Stimulated activated naive CD4-positive, alpha-beta T cell (primary cell): Measurements from ENCODE around the gene IL6ST.
"Not testable (repeated sequence)": the region's sequence is repeated elsewhere in the genome, so short reads cannot be mapped to it uniquely, and the experiment has no call there.

ENCODE experiments used
- DNase-seq, 6 experiments: peaks; one replicate each; lab custom pipeline; 2025; lab: John Stamatoyannopoulos, UW

IL6ST gene

GRCh38 chr5:55966284-55966683, 28.5 kb downstream of the IL6ST start:
- DNase-seq = no peak

DNA sequence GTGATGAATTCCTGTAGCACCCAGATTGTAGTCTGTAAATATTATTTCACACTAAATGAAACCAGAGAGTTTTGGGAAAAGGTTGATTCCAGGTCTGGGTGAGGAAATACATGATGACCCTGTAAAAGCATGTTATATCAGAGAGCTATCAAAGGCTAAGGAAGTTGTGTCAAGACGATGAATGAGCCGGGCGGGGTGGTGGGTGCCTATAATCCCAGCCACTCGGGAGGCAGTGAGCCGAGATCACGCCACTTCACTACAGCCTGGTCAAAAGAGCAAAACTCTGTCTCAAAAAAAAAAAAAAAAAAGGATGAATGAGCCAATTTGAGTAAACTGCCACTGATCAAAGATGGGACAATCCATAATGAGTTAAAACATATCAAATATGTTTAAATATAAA, 29.2 kb downstream of the IL6ST start:
- DNase-seq = no peak

- no peak for DNase-seq
These were observed 34.0 kb downstream of the IL6ST start for GRCh38 chr5:55960779-55961178.

DNA sequence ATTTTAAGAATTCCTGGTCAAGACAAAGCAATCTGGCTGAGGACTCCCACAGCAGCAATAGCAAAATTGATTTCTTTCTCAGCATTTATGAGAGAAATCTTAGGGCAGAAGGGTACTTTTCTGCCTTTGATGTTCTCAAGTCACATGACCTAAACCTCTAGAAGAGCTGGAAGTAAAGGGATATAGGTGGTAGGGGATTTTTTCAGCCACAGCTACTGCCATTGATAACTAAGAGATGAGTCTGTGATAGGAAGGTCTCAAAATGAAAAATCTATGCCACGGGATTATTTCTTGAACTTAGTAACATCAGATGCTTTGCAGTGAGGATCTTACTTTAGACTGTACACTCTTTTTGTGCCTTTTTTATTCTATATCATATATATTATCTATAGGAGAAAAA, 35.6 kb downstream of the IL6ST start:
- no peak for DNase-seq

DNA sequence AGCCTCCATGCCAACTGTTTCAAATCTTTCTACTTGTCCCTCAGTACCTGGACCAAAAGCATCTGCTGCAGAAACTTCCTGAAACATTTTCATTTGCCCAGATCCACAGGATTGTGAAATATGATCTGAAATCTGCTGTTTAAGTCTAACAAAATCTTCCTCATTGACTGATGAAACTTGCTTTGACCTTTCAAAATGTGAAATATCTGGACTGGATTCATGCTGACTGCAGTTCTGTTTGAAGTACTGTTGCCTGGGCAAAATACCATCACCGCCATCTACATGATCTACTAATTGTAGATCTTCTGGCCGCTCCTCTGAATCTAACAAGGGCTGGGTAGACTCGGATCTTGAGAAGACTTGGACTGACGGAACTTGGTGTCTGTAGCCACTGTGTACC, 53.6 kb downstream of the IL6ST start:
- not testable (repeated sequence) for DNase-seq

DNA sequence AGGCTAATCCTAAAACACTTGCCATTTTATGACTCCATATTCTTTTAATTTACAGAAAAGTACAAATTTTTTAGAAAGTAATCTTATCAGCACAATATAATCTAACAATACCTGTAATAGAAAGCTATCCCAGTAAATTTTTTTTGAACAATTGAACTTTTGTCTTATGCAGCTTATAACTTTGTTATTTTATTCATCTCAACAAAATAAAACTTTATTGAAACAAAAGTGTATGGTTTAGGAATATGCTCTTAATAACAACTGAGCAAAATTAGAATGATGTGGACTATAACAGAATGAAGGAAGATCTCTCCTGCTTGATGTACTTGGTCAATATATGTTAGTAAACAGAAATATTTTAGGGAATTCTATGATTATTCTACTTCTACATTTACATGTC, 57.2 kb downstream of the IL6ST start:
- DNase-seq = not testable (repeated sequence)

DNA sequence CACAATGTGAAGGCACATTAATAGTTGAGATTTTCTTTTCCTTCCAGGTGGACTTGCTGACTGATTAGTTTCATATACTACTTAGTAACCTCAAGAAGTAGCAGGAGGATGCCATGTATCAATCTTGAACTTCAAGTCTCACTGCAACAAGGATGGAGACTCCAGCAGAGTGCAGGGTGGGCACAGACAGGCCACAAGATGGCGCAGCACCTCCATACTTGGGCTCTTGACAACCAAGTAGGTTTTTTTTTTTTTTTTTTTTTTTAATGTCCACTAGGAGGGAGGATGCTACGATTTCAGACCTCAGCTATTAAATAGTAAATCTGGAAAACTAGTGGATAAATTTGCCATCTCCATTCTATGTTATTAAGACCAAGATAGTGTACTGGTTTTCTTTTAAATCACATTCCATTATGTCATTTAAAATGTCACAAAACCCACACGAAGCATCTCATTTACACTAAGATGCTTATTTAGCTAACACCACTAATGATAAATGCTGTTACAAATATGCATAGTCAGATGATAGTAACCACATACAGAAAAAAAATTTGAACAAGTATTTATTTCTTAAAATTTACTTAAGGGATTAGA, 58.6 kb downstream of the IL6ST start:
- DNase-seq = peak; percentile 35 to 79 (median 66)

GRCh38 chr5:55935371-55935770, 59.4 kb downstream of the IL6ST start:
- no peak for DNase-seq

DNA sequence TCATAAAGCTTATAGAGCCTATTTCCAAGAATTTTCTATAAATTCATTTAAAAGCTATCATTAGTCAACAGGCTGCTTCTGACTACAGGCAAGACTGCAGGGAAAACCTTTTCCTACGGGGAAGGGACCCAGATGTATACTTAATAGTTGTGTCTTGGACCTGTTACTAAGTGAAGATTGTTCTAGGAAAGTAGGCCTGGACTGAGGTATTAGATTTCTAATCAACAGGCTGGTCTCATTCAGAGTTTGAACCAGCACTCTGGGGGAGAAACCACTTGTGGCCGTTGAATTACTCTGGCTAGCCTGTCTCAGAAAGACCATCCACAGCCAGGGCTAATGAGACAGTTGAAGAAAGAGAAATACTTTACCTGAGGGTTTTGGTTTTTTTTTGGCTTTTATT, 60.0 kb downstream of the IL6ST start:
- no peak for DNase-seq

GRCh38 chr5:55934115-55934613, 60.6 kb downstream of the IL6ST start:
- peak in 2 of 6 experiments; percentile 5 to 41 for DNase-seq

DNA sequence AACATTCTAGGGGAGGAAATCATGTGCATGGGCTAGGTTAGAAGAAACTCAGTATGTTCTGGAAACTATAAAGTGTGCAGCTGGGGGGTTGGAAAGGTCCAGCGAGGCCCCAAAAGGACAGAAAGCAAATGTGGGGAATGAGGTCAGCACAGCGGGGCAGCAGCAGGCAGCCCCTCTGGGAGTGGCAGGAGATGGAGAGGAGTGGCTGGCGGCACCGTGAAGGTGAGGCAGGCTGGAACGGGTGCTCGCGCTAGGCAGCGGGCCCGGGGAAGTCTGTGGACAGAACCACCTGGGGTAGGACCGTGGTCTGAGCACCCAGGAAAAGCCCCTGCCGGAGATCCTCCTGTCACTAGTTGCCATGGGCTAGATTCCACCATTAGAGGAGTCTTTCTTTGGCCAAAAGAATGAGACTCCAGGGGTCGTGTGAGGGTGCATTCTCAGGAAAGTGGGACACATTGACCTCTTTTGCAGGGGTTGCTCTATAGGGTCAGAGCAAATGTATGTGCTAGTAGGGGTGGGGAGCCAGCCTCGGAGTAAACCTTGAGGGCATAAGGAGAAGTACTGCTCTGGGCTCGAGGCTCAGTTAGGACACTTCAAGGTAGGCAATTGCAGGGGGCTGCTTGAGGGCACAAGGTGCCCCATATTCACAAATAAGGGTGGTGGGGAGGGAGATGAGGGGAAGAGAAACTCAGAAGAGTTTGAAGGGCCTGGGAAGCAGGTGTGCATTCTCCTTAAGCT, 61.2 kb downstream of the IL6ST start:
- DNase-seq = peak in 1 of 6 experiments; percentile 29

GRCh38 chr5:55932700-55933099, 62.1 kb downstream of the IL6ST start:
- no peak for DNase-seq

DNA sequence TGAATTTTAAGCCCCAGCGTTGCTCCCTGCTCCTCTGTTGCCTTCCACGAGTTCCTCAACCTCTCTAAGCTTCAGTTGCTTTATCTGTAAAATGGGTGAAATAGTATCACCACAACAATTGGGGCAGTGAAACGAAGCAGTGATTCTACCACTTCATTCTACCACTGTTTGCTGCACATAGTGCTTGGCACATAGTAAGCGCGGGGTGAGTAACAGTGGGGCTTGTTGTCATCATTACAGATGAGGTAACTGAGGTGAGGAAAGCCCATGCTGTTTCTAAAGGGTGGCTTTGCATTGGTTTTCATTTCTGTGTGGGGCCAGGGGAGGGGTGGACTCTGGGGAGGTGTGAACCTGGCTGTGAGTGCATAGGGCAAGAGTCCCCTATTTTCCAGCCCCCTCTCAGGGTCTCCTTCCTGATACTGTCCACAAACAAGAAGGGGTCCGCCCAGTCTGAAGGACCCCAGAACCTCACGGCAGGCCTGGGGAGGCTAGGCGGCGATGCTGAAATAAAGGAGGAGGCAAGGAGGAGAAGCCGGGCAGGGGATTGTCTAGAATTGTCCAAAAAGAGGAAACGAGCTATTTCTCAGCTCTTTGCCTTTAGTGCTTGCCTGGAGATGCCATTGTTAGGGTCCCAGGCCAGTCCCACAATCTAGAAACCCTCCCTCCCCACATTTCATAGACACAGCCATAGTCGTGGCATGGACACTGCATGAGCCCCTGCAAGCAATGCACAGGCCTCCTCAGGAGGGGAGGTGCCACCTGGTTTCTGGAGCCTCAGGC, 65.6 kb downstream of the IL6ST start:
- DNase-seq = no peak

DNA sequence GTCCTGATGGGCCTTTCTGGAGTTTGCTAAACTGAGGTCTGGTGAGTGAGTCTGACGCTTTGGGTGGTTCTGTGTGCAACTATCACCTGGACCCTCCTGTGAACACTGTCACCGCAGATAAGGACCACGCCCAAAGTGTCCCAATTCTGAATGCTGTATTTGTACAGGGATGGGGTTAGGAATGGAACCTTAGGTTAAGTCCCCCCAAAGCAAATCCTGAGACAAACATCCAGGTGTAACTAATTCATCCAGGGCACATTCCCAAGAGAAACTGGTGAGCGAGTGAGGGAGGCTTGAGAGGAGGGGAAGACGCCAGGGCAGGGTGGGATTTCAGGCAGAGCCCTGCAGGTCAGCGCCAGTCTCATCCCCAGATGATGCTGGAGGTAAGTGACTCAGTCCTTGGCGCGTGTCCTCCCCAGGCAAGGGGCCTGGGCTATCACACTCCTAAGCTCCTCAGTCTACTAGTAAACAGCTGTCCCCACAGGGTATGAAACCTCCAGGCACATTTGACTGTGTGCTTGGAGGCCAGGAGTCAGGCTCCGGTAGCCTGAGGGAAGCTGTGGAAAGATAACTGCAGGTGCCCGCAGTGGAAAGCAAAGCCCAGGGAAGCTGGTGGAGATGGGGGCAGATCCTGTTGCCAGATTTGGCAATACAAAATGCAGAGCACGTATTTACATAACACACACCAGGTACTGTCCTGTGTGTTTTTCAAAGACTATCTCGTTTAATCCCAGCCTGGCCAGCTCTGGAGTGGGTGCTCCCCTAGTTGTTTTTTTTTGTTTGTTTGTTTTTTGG, 66.7 kb downstream of the IL6ST start:
- DNase-seq = no peak

- DNase-seq = no peak
These were observed 68.3 kb downstream of the IL6ST start for GRCh38 chr5:55926476-55926875.

GRCh38 chr5:55925712-55926111, 69.1 kb downstream of the IL6ST start:
- DNase-seq = no peak

GRCh38 chr5:55925181-55925580, 69.6 kb downstream of the IL6ST start:
- DNase-seq = no peak

GRCh38 chr5:55924744-55925143, 70.0 kb downstream of the IL6ST start:
- DNase-seq = no peak

GRCh38 chr5:55923865-55924500, 70.8 kb downstream of the IL6ST start:
- no peak for DNase-seq

- DNase-seq = peak in 2 of 6 experiments; percentile 29
These were observed 71.5 kb downstream of the IL6ST start for GRCh38 chr5:55923177-55923771.

- no peak for DNase-seq
These were observed 73.1 kb downstream of the IL6ST start for GRCh38 chr5:55921617-55922016.
